ENCODE measurements around the gene MIA. TPM values are rescaled to one million over a fixed set of nuclear protein-coding genes. Genes with fewer than 3 reads are reported as not detected.

MIA gene
- total and polyA plus RNA-seq, 2 of the 8 experiments (the other 6 are each of a cell fraction or from before 2014, with no cell fraction given), result not detected

- no peak for TF ChIP-seq SP4 (IDR thresholded peaks at IDR 0.05; ENCODE audit: low read length)
- no peak for TF ChIP-seq RBBP5 (IDR thresholded peaks at IDR 0.05; ENCODE audit: borderline replicate concordance, low read depth, low read length)
- TF ChIP-seq BCL11A (IDR thresholded peaks at IDR 0.05; ENCODE audit: low read depth in 2 of 2, low read length in 2 of 2), result no peak
- no peak for TF ChIP-seq CTCF (IDR thresholded peaks at IDR 0.05; ENCODE audit: control extremely low read depth in 1 of 3, insufficient read depth in 1 of 3, low read depth in 1 of 3, low read length in 3 of 3)
- no peak for TF ChIP-seq GABPA (IDR thresholded peaks at IDR 0.05; ENCODE audit: borderline replicate concordance, insufficient read depth, low read length)
Observed at GRCh38 chr19:40736661-40737060, 38.7 kb upstream of the MIA start (continued).

Measured in H1 (cell line).